ENCODE results near the gene PLXNB1. TPM values are rescaled to one million over a fixed set of nuclear protein-coding genes. Genes with fewer than 3 reads are reported as not detected.

Gene PLXNB1
- total RNA-seq, 1 experiment from 2014 or later: 101 TPM

DNA sequence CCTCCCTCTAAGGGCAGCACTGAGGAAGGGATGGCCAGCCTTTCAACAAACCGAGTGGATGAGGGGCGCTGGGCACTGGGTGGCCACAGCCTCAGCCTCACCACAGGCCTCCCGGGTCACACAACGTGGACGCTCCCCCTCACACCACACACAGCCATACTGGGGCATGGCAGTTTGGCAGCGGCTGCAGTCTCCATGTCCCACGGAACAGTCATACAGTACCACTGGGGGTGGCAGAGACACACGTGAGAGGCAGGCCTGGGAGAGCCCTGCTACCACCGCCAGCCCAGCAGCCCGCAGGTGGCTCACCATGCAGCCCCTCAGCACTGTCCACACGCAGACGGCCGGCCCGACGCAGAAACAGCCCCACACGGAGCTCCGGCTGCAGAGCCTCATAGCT is 11.7 kb downstream of the PLXNB1 start:
- intact Hi-C loops (cut with micrococcal nuclease): no loop called here
- Mint-ChIP-seq H3K4me3 (ENCODE audit: unreplicated experiment) (no peak overlapping the region), H3K4me1 (ENCODE audit: insufficient read depth, unreplicated experiment) (peaks cover 13% of the 10 kb centered on the region), H3K27ac (ENCODE audit: low read depth, unreplicated experiment) (no peak overlapping the region), H3K9me3 (ENCODE audit: unreplicated experiment) (no peaks in the 10 kb centered on the region), H3K27me3 (ENCODE audit: insufficient read depth, unreplicated experiment) (no peaks in the 10 kb centered on the region), H3K36me3 (ENCODE audit: insufficient read depth, unreplicated experiment) (peaks cover 88% of the 10 kb centered on the region)
- DNase-seq (ENCODE audit: unreplicated experiment): no peak
- POLR2A ChIA-PET: interaction anchor here (20.2 to 22.1 kb wide), 2 partner anchors 10 kb away, joined by 749 read pairs; partner anchors contain the start of gene PLXNB1
- BruUV-seq (replicated peaks): no TSS peak
- TF ChIP-seq, protein P1, sequence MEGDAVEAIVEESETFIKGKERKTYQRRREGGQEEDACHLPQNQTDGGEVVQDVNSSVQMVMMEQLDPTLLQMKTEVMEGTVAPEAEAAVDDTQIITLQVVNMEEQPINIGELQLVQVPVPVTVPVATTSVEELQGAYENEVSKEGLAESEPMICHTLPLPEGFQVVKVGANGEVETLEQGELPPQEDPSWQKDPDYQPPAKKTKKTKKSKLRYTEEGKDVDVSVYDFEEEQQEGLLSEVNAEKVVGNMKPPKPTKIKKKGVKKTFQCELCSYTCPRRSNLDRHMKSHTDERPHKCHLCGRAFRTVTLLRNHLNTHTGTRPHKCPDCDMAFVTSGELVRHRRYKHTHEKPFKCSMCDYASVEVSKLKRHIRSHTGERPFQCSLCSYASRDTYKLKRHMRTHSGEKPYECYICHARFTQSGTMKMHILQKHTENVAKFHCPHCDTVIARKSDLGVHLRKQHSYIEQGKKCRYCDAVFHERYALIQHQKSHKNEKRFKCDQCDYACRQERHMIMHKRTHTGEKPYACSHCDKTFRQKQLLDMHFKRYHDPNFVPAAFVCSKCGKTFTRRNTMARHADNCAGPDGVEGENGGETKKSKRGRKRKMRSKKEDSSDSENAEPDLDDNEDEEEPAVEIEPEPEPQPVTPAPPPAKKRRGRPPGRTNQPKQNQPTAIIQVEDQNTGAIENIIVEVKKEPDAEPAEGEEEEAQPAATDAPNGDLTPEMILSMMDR (IDR thresholded peaks at IDR 0.05; ENCODE audit: unreplicated experiment): no peak
- CTCF ChIA-PET: interaction anchor here (1.1 to 22.6 kb wide), 4 partner anchors 16 to 131 kb away, joined by 3 to 647 read pairs (median 4); partner anchors contain the start of genes CCDC51 and TMA7

DNA sequence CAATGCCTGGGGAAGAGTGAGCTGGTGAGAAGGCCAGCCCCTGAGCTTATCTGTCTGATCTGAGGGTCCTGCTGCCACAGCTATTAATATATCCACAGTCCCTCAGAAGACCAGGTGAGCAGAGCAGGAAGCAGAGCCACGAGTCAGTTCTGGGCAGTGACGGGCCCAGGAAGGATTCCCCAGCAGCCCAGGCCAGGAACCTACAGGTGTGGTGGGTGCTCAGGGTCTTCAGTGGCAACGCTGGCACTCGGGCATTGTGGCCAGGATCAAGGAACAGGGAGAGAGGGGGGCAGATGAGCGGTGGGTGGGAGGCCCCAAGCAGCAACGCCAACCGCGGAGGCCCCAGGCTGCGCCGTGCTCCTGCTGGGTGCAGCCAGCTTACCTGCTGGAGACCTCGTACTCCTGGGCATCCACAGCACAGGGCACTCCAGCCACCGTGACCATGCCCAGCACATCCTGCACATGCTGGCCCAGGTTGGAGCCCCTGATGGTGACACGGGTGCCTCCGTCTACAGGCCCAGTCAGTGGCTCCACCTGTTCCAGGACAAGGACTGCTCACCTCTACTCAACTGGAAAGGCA is 12.3 kb downstream of the PLXNB1 start:
- intact Hi-C loops (cut with micrococcal nuclease): no loop called here
- CTCF ChIA-PET: interaction anchor here (0.6 to 22.6 kb wide), 5 partner anchors 16 to 132 kb away, joined by 3 to 647 read pairs (median 4); partner anchors contain the start of genes CCDC51 and TMA7
- BruUV-seq (replicated peaks): no TSS peak
- TF ChIP-seq, protein P1 (IDR thresholded peaks at IDR 0.05; ENCODE audit: unreplicated experiment): no peak
- Mint-ChIP-seq H3K27me3 (ENCODE audit: insufficient read depth, unreplicated experiment) (no peaks in the 10 kb centered on the region), H3K4me3 (ENCODE audit: unreplicated experiment) (no peak overlapping the region), H3K4me1 (ENCODE audit: insufficient read depth, unreplicated experiment) (peaks cover 14% of the 10 kb centered on the region), H3K36me3 (ENCODE audit: insufficient read depth, unreplicated experiment) (peaks cover 88% of the 10 kb centered on the region), H3K9me3 (ENCODE audit: unreplicated experiment) (no peaks in the 10 kb centered on the region), H3K27ac (ENCODE audit: low read depth, unreplicated experiment) (no peak overlapping the region)
- POLR2A ChIA-PET: interaction anchor here (1.2 to 22.1 kb wide), 3 partner anchors 11 to 16 kb away, joined by 4 to 749 read pairs (median 65); partner anchors contain the start of gene PLXNB1
- no peak for DNase-seq (ENCODE audit: unreplicated experiment)

DNA sequence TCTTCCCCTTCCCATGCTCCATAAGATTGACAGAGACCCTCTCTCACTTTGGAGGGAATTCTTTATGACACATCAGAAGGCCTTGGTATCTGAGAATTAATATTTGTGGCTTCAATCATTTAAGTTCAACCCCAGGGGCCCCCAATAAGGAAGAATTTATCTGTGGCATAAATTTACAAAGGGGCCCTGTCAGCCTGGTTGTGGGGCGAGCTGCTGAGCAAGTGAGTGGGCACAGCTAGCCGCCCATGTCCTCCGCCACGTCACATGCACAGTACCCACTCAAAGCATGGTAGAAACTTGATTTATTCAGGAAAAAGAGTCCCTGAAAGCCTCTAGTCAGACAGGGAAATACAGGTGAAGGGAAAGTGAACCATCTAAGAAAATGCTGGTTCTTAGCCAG is 13.3 kb downstream of the PLXNB1 start:
- H3K36me3 Mint-ChIP-seq (ENCODE audit: insufficient read depth, unreplicated experiment): peaks cover 82% of the 10 kb centered on the region
- no TSS peak for BruUV-seq (replicated peaks)
- peaks cover 15% of the 10 kb centered on the region for H3K4me1 Mint-ChIP-seq (ENCODE audit: insufficient read depth, unreplicated experiment)
- H3K27me3 Mint-ChIP-seq (ENCODE audit: insufficient read depth, unreplicated experiment): no peaks in the 10 kb centered on the region
- POLR2A ChIA-PET: interaction anchor here (1.2 to 22.1 kb wide), 3 partner anchors 9 to 15 kb away, joined by 4 to 749 read pairs (median 65); partner anchors contain the start of gene PLXNB1
- CTCF ChIA-PET: interaction anchor here (0.6 to 22.6 kb wide), 3 partner anchors 11 to 20 kb away, joined by 4 to 647 read pairs (median 4); partner anchors contain the start of genes CCDC51 and TMA7
- TF ChIP-seq, protein P1 (IDR thresholded peaks at IDR 0.05; ENCODE audit: unreplicated experiment): no peak
- H3K27ac Mint-ChIP-seq (ENCODE audit: low read depth, unreplicated experiment): no peak overlapping the region
- H3K4me3 Mint-ChIP-seq (ENCODE audit: unreplicated experiment): no peak overlapping the region
- H3K9me3 Mint-ChIP-seq (ENCODE audit: unreplicated experiment): no peaks in the 10 kb centered on the region
- intact Hi-C loops (cut with micrococcal nuclease): no loop called here
- no peak for DNase-seq (ENCODE audit: unreplicated experiment)

DNA sequence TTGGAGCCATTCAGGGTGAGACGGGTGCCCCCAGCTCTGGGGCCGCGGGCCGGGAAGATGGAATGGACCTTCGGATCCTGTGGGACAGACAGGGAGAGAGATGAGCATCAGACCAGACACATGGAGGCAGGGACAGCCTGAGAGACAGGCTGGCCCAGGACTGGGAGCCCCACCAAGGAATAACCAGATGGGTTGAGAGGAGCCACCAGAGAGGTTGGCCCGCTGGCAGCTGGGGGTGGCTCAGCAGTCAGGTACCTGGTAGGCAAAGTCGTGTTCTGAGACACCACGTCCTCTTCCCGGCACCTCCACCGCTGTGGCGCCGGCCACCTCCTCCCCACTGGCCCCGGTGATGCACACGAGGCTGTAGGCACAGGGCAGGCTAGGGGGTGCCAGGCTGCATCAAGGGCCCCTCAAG is 13.8 kb downstream of the PLXNB1 start:
- no peak overlapping the region for H3K4me3 Mint-ChIP-seq (ENCODE audit: unreplicated experiment)
- H3K27me3 Mint-ChIP-seq (ENCODE audit: insufficient read depth, unreplicated experiment): no peaks in the 10 kb centered on the region
- H3K27ac Mint-ChIP-seq (ENCODE audit: low read depth, unreplicated experiment): no peak overlapping the region
- peaks cover 80% of the 10 kb centered on the region for H3K36me3 Mint-ChIP-seq (ENCODE audit: insufficient read depth, unreplicated experiment)
- H3K4me1 Mint-ChIP-seq (ENCODE audit: insufficient read depth, unreplicated experiment): peaks cover 15% of the 10 kb centered on the region
- intact Hi-C loops (cut with micrococcal nuclease): no loop called here
- TF ChIP-seq, protein P1 (IDR thresholded peaks at IDR 0.05; ENCODE audit: unreplicated experiment): no peak
- DNase-seq (ENCODE audit: unreplicated experiment): no peak
- no peaks in the 10 kb centered on the region for H3K9me3 Mint-ChIP-seq (ENCODE audit: unreplicated experiment)
- CTCF ChIA-PET: interaction anchor here (0.6 to 22.6 kb wide), 3 partner anchors 12 to 21 kb away, joined by 4 to 647 read pairs (median 4); partner anchors contain the start of genes CCDC51 and TMA7
- POLR2A ChIA-PET: interaction anchor here (6.4 to 22.1 kb wide), 2 partner anchors 12 to 14 kb away, joined by 65 to 749 read pairs; partner anchors contain the start of gene PLXNB1
- BruUV-seq (replicated peaks): no TSS peak

Measured in MCF 10A (cell line).